Measurements from ENCODE around the gene HIPK4. TPM values are rescaled to one million over a fixed set of nuclear protein-coding genes. Genes with fewer than 3 reads are reported as not detected.

HIPK4 gene
- total and polyA plus RNA-seq, 4 donors = 0.02 to 0.17 TPM; not detected in 2

DNA sequence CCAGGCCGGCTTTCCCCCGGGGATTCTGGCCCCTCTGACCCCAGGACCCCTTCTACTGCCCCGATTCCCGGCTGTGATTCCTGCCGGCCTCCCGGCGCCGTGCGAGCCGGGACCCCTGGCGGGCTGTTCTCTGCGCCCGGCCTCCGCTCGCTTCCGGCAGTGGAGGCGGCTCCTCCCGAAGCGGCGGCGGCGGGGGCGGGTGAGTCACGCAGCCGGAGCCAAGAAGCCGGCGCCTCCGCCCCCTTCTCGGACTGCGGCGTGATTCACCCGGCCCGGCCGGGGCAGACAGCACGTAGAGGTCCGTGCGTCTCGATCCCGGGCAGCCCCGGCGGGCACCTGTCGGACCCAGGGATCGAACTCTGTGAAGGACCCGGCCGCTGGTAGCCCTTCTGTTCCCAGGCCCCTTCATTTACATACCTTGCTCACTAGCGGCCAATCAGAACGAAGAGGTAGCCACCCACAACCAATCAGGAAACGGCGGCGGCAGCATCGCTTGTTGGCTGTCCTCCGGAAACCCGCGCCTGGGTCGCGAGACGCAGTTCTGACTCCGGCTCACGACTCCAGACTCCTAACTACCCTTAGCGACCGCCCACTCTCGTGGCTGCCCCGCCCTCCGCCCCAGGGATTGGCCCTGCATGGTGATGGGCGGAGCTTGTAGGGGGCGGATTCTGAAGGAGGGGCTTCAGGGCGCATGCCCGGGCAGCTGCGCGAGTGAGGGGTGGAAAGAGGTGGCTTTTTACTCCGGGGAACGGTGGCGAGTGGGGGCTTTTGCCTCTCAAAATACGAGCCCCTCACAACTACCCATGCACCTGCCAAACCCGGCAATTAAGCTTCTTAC lies 35.7 kb upstream of the HIPK4 start, which contains the start of gene SERTAD1 (continued):
- TF ChIP-seq, protein P1, sequence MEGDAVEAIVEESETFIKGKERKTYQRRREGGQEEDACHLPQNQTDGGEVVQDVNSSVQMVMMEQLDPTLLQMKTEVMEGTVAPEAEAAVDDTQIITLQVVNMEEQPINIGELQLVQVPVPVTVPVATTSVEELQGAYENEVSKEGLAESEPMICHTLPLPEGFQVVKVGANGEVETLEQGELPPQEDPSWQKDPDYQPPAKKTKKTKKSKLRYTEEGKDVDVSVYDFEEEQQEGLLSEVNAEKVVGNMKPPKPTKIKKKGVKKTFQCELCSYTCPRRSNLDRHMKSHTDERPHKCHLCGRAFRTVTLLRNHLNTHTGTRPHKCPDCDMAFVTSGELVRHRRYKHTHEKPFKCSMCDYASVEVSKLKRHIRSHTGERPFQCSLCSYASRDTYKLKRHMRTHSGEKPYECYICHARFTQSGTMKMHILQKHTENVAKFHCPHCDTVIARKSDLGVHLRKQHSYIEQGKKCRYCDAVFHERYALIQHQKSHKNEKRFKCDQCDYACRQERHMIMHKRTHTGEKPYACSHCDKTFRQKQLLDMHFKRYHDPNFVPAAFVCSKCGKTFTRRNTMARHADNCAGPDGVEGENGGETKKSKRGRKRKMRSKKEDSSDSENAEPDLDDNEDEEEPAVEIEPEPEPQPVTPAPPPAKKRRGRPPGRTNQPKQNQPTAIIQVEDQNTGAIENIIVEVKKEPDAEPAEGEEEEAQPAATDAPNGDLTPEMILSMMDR (IDR thresholded peaks at IDR 0.05; ENCODE audit: low read depth, low read length, missing input control) = peak; percentile 39
- TF ChIP-seq RXRA (IDR thresholded peaks at IDR 0.05) (peak; percentile 61 to 72), FOXA1 (IDR thresholded peaks at IDR 0.05) (peak; percentile 66), RAD21 (IDR thresholded peaks at IDR 0.05) (peak; percentile 25 to 34)

- TF ChIP-seq JUND (IDR thresholded peaks at IDR 0.05) = no peak
- no peak for TF ChIP-seq GABPA (IDR thresholded peaks at IDR 0.05 in 1 of 2, conservative IDR thresholded peaks at IDR 0.05 in 1 of 2)
- TF ChIP-seq HNF4G (IDR thresholded peaks at IDR 0.05) = no peak
- no peak for TF ChIP-seq ATF3 (IDR thresholded peaks at IDR 0.05)
- TF ChIP-seq RXRA (IDR thresholded peaks at IDR 0.05) = no peak
- no peak for TF ChIP-seq FOXA2 (IDR thresholded peaks at IDR 0.05)
- TF ChIP-seq HNF4A (conservative IDR thresholded peaks at IDR 0.05) = no peak
- no peak for TF ChIP-seq MAX (IDR thresholded peaks at IDR 0.05)
- TF ChIP-seq NR2F2 (IDR thresholded peaks at IDR 0.05) = no peak
- no peak for TF ChIP-seq ZBTB33 (IDR thresholded peaks at IDR 0.05)
- TF ChIP-seq RAD21 (IDR thresholded peaks at IDR 0.05) = no peak
- no peak for TF ChIP-seq TAF1 (conservative IDR thresholded peaks at IDR 0.05)
- TF ChIP-seq YY1 (IDR thresholded peaks at IDR 0.05) = no peak
- TF ChIP-seq FOXA1 (IDR thresholded peaks at IDR 0.05) = no peak
- TF ChIP-seq, protein P1 (IDR thresholded peaks at IDR 0.05; ENCODE audit: low read depth, low read length, missing input control) = no peak
- no peak for TF ChIP-seq EGR1 (IDR thresholded peaks at IDR 0.05; ENCODE audit: low read depth in 2 of 2)
- TF ChIP-seq REST (IDR thresholded peaks at IDR 0.05) = no peak
- TF ChIP-seq SP1 (IDR thresholded peaks at IDR 0.05) = no peak
- Histone ChIP-seq H3K27me3 (ENCODE audit: control insufficient read depth in 4 of 4, insufficient read depth in 4 of 4, low read length in 3 of 4) (no peaks in the 10 kb centered on the region), H3K9me3 (ENCODE audit: control insufficient read depth in 4 of 4, low read length in 3 of 4) (no peaks in the 10 kb centered on the region), H3K36me3 (ENCODE audit: control insufficient read depth in 4 of 4, insufficient read depth in 3 of 4, low read depth in 1 of 4, low read length in 3 of 4) (peaks cover 2 to 5% (median 4%) of the 10 kb centered on the region in 4 donors), H3K4me1 (ENCODE audit: control insufficient read depth in 4 of 4, insufficient read depth in 4 of 4, low read length in 3 of 4) (peaks cover 0 to 16% (median 10%) of the 10 kb centered on the region in 4 donors), H3K9ac (ENCODE audit: low read depth in 1 of 2, low read length in 2 of 2) (peak overlapping the region; percentile 76 to 87), H3K4me3 (ENCODE audit: low read depth in 1 of 3, low read length in 3 of 3) (peak overlapping the region; percentile 53 to 82 (median 74)), H3K27ac (ENCODE audit: low read depth in 1 of 2, low read length in 2 of 2) (peak overlapping the region; percentile 88 to 95)
- 3% methylated on average over 28 of the region's 28 CpGs for WGBS
- DNase-seq (ENCODE audit: low spot score) = no peak
Observed at GRCh38 chr19:40424637-40425449, 34.9 kb upstream of the HIPK4 start.

Data from liver (tissue), 9 donors.